ENCODE data around the gene EFHD1.

DNA sequence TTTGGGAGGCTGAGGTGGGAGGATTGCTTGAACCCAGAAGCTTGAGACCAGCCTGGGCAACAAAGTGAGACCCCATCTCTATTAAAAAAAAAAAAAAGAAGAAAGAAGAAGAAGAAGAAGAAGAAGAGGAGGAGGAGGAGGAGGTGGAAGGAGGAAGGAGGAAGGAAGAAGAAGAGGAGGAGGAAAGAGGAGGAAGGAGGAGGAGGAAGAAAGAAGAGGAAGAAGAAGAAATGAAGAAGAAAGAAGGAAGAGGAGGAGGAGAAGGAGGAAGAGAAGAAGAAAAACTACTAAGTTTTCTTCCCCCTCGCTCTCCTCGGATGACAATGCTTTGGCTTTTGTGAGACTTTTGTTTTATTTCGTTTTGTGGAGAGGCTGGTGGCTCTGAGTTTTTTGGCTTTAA lies 30.1 kb upstream of the EFHD1 start:
- TF ChIP-seq, protein P1, sequence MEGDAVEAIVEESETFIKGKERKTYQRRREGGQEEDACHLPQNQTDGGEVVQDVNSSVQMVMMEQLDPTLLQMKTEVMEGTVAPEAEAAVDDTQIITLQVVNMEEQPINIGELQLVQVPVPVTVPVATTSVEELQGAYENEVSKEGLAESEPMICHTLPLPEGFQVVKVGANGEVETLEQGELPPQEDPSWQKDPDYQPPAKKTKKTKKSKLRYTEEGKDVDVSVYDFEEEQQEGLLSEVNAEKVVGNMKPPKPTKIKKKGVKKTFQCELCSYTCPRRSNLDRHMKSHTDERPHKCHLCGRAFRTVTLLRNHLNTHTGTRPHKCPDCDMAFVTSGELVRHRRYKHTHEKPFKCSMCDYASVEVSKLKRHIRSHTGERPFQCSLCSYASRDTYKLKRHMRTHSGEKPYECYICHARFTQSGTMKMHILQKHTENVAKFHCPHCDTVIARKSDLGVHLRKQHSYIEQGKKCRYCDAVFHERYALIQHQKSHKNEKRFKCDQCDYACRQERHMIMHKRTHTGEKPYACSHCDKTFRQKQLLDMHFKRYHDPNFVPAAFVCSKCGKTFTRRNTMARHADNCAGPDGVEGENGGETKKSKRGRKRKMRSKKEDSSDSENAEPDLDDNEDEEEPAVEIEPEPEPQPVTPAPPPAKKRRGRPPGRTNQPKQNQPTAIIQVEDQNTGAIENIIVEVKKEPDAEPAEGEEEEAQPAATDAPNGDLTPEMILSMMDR (IDR thresholded peaks at IDR 0.05), result no peak
- TF ChIP-seq POLR2A (IDR thresholded peaks at IDR 0.05), result no peak

Measured in esophagus squamous epithelium (tissue), 4 donors.